NCI-H2227 treated with DMSO at 0.1 percent for 48 hours (cell line): ENCODE measurements around the gene MINDY4.

Source experiments
- DNase-seq: peaks from one replicate; lab custom pipeline; 2025; lab: John Stamatoyannopoulos, UW

Gene MINDY4

GRCh38 chr7:30930621-30931020 is 159.4 kb downstream of the MINDY4 start:
- DNase-seq: no peak

- DNase-seq: no peak
Measured at GRCh38 chr7:30931161-30931928, 160.1 kb downstream of the MINDY4 start.

- no peak for DNase-seq
Measured at GRCh38 chr7:30931929-30932540, 160.8 kb downstream of the MINDY4 start.

GRCh38 chr7:30932562-30932961 is 161.3 kb downstream of the MINDY4 start:
- DNase-seq: no peak

GRCh38 chr7:30933124-30933974 is 162.1 kb downstream of the MINDY4 start:
- DNase-seq: no peak

- no peak for DNase-seq
Measured at GRCh38 chr7:30934225-30934624, 163.0 kb downstream of the MINDY4 start.

GRCh38 chr7:30934732-30935568 is 163.7 kb downstream of the MINDY4 start:
- no peak for DNase-seq

GRCh38 chr7:30935569-30935877 is 164.3 kb downstream of the MINDY4 start:
- DNase-seq: no peak

- DNase-seq: no peak
Measured at GRCh38 chr7:30936650-30937245, 165.5 kb downstream of the MINDY4 start.

GRCh38 chr7:30937416-30937815 is 166.2 kb downstream of the MINDY4 start:
- no peak for DNase-seq

GRCh38 chr7:30938435-30939316 is 167.5 kb downstream of the MINDY4 start:
- DNase-seq: peak; percentile 75

- no peak for DNase-seq
Measured at GRCh38 chr7:30941582-30942323, 170.5 kb downstream of the MINDY4 start.
